AG08396 (cell line): ENCODE results near the gene POLR3H.
"Not testable (repeated sequence)": the region's sequence is repeated elsewhere in the genome, so short reads cannot be mapped to it uniquely, and the experiment has no call there.

Experiments
- DNase-seq: peaks from one replicate; pipeline ENCODE4 v3.0.0; 2012; ENCODE audit warnings: low spot score, mixed read lengths

Gene POLR3H, protein sequence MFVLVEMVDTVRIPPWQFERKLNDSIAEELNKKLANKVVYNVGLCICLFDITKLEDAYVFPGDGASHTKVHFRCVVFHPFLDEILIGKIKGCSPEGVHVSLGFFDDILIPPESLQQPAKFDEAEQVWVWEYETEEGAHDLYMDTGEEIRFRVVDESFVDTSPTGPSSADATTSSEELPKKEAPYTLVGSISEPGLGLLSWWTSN

DNA sequence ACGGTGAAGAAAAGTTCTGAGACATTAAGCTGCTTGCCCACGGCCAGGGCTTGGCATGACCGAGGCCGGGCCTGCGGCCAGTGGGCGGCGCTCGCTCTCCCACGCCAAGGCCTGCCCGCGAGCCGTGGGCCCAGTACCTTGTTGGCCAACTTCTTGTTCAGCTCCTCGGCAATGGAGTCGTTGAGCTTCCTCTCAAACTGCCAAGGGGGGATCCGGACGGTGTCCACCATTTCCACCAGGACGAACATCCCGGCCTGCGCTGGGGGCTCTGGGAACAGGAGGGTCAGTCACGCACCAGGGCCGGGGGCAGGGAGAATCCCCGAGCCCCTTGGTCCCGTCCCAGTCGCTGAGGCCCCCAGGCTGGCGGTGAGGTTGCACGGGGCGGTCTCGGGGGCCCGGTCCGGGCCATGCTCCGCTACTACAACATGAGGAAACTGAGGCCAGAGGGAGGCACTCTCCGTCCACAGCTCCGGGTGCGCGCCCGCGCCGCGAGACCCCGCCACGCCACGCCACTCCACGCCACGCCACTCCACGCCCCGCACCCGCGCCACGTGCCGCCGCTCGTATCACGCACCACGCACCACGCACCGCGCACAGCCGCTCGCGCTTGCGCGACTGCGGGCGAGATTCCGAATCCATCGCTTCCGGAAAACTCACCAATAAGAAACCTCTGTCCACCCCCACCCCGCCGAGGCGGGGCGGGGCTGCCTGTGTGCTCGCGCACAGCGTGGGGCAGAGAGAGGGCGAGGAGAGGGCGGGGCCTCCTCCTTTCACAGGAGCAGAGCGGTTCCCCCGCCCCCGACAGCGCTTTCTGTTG, at the start of gene POLR3H:
TSS of gene POLR3H (minus strand) at position 617 of the 817 bp plus-strand sequence. CDS start at position 248, 369 bp downstream.
- DNase-seq: peak; percentile 98

DNA sequence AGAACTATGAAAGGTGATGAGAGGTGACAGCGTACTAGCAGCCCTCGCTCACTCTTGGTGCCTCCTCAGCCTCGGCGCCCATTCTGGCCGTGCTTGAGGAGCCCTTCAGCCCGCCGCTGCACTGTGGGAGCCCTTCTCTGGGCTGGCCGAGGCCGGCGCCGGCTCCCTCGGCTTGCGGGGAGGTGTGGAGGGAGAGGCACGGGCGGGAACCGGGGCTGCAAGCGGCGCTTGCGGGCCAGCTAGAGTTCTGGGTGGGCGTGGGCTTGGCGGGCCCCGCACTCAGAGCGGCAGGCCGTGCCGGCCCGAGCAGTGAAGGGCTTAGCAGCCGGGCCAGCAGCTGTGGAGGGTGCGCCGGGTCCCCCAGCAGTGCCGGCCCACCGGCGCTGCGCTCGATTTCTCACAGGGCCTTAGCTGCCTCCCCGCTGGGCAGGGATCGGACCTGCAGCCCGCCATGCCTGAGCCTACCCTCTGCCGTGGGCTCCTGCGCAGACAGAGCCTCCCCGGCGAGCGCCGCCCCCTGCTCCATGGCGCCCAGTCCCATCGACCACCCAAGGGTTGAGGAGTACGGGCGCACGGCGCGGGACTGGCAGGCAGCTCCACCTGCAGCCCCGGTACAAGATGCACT, 49.2 kb upstream of the POLR3H start:
- DNase-seq: not testable (repeated sequence)

DNA sequence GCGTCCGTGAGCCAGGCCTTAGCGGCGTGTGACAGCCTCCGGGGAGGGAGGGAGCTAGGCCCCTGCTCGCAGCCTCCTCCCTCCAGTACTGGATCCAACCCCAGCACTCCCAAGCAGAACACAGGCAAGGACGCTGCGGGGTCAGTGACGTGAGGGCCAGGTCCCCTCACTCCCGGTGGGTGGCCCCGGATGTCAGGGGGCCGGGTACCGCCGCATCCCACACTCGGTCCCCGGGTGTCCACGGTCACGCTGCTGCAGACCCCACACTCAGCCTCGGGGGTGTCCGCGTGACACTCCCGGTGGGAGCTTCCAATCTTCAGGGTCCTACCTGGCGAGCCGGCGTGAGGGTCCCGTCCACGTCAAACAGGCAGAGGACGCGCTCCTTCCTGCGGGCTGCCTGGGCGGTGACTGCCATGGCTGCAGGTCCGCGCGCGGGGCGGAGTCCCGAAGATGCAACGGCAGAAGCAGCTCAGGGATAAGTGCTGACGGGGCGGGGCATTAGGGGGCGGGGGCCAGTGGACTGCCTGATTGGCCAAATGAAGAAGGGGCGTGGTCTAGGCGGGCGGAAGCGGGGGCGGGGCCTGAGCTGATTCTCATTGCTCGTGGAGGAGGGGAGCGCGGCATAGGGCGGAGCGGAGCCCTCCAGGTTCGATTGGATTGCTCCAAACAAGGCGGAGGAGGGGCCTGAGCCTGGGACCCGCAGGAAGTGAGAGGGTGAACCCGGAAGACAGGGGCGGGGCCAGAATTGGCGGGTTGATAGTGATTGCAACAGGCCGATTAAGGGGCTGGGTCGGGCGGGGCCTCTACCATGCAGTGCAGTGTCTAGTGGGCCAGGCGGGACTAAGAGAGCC, 45.3 kb upstream of the POLR3H start, which contains the start of gene PMM1:
TSS of gene PMM1 (minus strand) at position 450 of the 851 bp plus-strand sequence. CDS start at position 415, 35 bp downstream.
- peak; percentile 99 for DNase-seq

- no peak for DNase-seq
Observed at GRCh38 chr22:41587347-41587723, 43.1 kb upstream of the POLR3H start.

DNA sequence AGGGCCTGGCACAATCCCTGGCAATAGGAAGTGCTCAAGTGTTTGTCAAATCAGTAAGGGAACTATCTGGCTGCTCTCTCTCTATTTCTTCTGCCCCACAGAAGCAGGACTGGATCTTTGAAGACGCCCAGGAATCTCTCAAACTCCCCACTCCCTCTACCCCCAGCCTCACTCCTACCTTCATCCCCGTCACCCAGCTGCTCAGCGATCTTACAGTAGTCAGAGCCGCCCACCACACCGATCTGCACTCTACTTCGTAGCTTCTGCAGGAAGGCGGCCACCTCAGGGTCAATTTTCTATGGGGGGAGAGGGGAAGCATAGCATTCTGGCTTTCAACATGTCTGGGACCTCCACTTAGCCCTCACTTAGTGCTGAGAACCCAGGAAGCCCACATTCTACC, 41.6 kb upstream of the POLR3H start:
- no peak for DNase-seq

DNA sequence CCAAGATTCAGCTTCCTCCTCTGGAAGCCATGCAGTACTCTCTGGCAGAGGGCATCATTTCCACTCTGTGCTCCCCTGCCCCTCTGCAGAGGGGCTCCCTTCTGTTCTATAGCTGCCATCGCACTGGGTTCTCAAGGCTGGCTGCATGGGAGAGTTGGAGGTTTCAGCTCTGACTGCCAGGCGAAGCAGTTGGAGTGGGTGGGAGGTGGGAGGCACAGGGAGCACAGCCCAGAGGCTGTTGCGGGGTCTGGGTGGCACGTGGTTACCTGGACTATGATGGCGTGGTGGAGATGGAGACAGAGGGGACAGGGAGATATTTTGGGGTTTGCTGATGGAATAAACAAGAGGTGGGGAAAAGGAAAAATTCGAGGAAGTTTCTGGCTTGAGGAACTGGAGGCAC, 40.6 kb upstream of the POLR3H start:
- no peak for DNase-seq

DNA sequence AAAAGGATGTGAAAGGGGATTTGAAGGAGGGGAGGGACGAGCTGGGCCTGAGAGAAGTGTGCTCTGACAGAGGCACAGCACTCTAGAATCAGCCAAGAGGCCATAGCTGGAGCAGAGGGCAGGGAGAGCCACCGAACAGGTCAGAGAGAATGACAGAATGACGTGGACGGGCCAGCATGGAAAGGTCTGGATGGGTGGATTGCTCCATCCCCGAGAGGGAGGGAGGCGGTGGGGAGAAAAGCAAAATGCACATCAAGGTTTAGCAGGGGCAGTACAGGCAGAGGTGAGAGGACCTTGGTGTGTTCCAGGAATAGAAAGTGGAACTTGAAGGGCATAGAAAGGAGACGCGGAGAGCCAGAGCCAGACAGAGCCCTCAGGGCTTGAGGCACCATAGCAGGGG, 38.4 kb upstream of the POLR3H start:
- DNase-seq: no peak

DNA sequence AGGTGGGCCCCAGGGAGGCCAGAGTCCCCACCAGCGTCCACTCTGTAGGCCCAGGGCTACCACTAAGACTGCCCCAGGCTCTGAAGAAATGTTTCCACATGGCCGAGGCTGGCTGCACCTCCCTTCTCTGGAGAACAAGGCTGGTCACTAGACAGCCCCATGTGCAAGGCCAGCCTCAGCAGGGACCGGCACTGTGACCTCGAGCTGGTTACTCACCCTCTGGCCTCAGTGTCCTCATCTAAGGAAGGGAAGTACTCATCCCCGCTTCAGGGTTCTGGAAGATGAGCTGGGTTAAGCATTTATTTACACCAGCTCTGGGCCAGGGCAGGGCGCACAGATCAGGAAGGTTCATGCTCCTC, 35.7 kb upstream of the POLR3H start:
- DNase-seq: no peak

DNA sequence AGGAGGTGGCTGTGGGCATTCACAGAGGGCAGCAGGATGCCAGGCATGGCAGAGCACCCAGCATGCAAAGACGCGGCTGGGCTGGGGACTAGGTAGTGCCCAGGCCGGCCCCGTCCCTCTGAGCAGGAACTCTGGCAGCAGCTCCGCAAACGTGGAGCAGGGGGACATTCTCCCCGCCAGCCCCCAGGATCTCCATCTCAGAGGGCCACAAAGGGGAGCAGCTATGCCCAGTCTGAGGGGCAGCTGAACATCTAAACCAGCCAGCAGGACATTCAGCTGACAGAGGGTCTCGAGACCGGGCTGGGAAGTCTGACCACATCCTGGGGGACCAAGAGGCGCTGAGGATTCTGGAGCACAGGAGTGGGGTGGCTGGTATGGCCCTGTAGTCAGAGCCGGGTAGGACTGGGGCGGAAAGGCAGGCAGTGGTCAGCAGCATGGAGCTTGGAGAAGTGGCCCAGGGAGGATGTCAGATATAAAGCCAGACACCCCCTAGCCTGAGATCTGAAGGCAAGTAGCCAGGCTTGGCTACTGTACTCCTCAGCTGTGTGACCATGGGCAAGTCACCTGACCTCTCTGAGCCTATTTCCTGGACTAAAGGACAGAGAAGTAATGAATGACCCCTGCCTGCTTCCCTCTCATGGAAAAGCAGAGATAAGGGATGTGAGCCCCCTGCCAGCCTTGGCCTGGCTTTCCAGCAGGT, 35.2 kb upstream of the POLR3H start:
- DNase-seq: no peak

GRCh38 chr22:41578818-41579217, 34.5 kb upstream of the POLR3H start:
- DNase-seq: no peak

GRCh38 chr22:41578114-41578513, 33.8 kb upstream of the POLR3H start:
- DNase-seq: no peak

GRCh38 chr22:41576877-41577276, 32.6 kb upstream of the POLR3H start:
- peak; percentile 66 for DNase-seq

GRCh38 chr22:41575533-41575932, 31.3 kb upstream of the POLR3H start:
- no peak for DNase-seq

GRCh38 chr22:41574847-41575381, 30.6 kb upstream of the POLR3H start:
- DNase-seq: no peak

- DNase-seq: no peak
Observed at GRCh38 chr22:41573677-41574076, 29.4 kb upstream of the POLR3H start.

DNA sequence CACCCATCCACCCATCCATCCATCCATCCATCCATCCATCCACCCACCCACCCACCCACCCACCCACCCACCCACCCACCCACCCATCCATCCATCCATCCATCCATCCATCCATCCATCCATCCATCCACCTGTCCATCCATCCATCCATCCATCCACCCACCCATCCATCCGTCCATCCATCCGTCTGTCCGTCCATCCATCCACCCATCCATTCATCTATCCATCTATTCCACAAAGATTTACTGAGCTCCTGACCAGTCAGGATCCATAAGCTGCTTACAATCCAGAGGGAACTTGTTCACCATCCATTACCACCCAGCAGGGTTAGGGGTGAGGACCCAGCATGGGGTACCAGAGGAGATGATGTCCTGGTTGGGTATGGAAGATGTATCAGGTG, 28.0 kb upstream of the POLR3H start:
- not testable (repeated sequence) for DNase-seq

DNA sequence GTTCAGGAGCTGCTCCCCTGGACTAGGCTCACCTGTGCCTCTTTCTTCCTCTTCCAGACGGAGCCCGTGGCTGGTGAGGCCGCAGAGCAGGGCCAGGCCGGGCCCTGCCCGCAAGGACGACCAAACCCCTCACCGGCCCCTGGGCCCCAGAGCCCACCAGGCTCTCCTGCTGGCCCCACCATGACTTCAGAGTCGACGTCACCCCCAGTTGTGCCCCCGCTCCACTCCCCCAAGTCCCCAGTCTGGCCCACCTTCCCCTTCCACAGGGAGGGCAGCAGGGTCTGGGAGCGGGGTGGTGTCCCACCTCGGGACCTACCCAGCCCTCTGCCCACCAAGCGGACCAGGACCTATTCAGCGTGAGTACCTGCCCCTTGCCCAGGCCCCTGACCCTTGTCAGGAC, 27.5 kb upstream of the POLR3H start:
- DNase-seq: no peak

GRCh38 chr22:41570221-41570620, 26.0 kb upstream of the POLR3H start:
- DNase-seq: no peak

DNA sequence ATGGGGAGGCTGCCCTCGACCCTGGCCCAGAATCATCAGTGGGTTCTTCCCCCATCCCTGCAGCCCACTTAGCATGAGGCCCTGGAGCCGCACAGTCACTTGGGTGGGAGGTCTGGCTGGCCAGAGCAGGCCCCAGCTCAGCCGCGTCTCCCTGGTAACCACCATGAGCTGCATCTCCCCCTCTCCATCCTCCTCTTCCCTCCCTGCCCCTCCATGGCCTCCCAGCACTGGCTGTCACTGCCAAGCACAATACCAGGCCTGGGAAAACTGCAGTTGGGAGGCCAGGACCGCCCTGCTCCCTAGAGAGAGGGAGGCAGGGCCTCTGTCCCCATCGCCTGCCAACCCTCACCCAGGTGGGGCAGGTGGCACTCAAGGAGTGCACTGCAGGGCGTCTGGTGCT, 24.5 kb upstream of the POLR3H start:
- no peak for DNase-seq

- DNase-seq: no peak
Observed at GRCh38 chr22:41567512-41567768, 23.2 kb upstream of the POLR3H start.

DNA sequence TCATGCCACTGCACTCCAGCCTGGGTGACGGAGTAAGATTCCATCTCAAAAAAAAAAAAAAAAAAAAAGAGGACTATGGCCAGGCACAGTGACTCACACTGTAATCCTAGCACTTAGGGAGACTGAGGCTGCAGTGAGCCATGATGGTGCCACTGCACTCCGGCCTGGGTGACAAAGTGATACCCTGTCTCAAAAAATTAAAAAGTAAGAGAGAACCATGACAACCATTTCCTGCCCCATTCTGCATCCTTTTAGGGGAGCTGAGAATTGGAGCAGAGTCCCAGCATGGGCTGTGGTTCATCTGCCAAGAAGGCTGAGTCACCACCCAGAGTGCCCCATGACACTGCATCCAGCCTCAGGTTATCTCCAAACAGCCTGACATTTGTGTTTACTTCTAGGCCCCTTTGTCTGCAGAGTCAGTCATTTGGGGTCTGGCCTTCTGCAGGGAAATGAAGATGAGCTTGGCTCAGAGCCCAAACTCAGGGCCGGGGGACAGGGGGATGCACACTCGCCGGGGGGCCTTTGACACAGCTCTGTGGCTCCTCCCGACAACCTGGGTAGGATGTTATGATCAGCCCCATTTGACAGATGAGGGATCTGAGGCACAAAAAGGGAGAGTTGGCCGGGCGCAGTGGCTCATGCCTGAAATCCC, 21.3 kb upstream of the POLR3H start:
- peak; percentile 85 for DNase-seq
